Activated CD8-positive, alpha-beta memory T cell treated with anti-CD3 and anti-CD28 coated beads, Interleukin-2, amount 10 ng/mL, durations not matched to agents 7 days and 5 days (primary cell): ENCODE results near the gene PROSER1. TPM values are rescaled to one million over a fixed set of nuclear protein-coding genes. Genes with fewer than 3 reads are reported as not detected.

Source experiments
- ATAC-seq: fragments of 150-1000 bp; cut with Tn5 transposase; one replicate; pipeline ENCODE4 v1.10.0; 2021; ENCODE audit warnings: moderate library complexity
- CTCF ChIA-PET: fragments of 350-600 bp; sonication (Branson Sonifier 250); formaldehyde crosslinking; loops from one replicate; lab custom pipeline; 2021; ENCODE audit warnings: antibody characterized with exemption; lab: Charles Lee
- DNase-seq: peaks from one replicate; pipeline ENCODE4 v3.0.0-alpha.2; 2020
- H3K27ac Mint-ChIP-seq: one replicate; pipeline ENCODE4 v1.8.0; 2021; ENCODE audit warnings: mild to moderate bottlenecking, mixed read lengths
- H3K27me3 Mint-ChIP-seq: one replicate; pipeline ENCODE4 v1.8.0; 2021; ENCODE audit warnings: mixed read lengths
- H3K36me3 Mint-ChIP-seq: one replicate; pipeline ENCODE4 v1.8.0; 2021; ENCODE audit warnings: mild to moderate bottlenecking, mixed read lengths
- H3K4me1 Mint-ChIP-seq: one replicate; pipeline ENCODE4 v1.8.0; 2021; ENCODE audit warnings: mixed read lengths
- H3K4me3 Mint-ChIP-seq: one replicate; pipeline ENCODE4 v1.8.0; 2021; ENCODE audit warnings: mild to moderate bottlenecking, moderate library complexity, mixed read lengths
- H3K9me3 Mint-ChIP-seq: one replicate; pipeline ENCODE4 v1.8.0; 2022; ENCODE audit warnings: low read depth, mixed read lengths
- total RNA-seq, 2 experiments: library from RNA; stranded (reverse); gene quantifications; one replicate each; pipeline ENCODE4 v1.2.3, GENCODE V29; 2021

Gene PROSER1
- total RNA-seq, 2 experiments from 2014 or later: 65.0 to 89.2 TPM

DNA sequence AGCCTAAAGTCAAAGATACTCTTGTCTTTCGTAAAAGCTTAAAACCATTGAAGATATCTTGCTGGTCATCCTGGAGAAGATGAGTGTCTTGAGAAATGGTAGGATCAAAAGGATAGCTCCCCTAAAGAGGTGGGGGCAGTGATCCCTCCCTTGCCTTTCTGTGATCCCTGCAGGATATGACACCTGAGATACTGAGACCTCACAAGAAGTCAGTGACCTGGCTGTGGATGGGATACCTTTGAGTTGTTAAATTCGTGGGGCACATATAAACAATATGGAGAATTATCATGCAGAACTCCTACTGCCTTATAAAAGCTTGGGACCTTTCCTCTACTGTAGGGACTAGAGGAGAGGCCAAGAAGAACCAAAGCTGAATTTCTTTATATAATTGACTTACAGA lies 68.7 kb downstream of the PROSER1 start:
- ATAC-seq (no peak), DNase-seq (no peak)
- H3K27me3 Mint-ChIP-seq: no peaks in the 10 kb centered on the region
- no peaks in the 10 kb centered on the region for H3K4me1 Mint-ChIP-seq
- H3K9me3 Mint-ChIP-seq: no peaks in the 10 kb centered on the region
- no peaks in the 10 kb centered on the region for H3K36me3 Mint-ChIP-seq
- CTCF ChIA-PET: no interaction called here
- H3K4me3 Mint-ChIP-seq: no peak overlapping the region
- H3K27ac Mint-ChIP-seq: no peak overlapping the region

GRCh38 chr13:38967446-38967845 lies 70.4 kb downstream of the PROSER1 start:
- Mint-ChIP-seq H3K9me3 (no peaks in the 10 kb centered on the region), H3K27ac (no peak overlapping the region), H3K27me3 (no peaks in the 10 kb centered on the region), H3K4me1 (no peaks in the 10 kb centered on the region), H3K4me3 (no peak overlapping the region), H3K36me3 (no peaks in the 10 kb centered on the region)
- CTCF ChIA-PET: no interaction called here
- DNase-seq (no peak), ATAC-seq (no peak)

DNA sequence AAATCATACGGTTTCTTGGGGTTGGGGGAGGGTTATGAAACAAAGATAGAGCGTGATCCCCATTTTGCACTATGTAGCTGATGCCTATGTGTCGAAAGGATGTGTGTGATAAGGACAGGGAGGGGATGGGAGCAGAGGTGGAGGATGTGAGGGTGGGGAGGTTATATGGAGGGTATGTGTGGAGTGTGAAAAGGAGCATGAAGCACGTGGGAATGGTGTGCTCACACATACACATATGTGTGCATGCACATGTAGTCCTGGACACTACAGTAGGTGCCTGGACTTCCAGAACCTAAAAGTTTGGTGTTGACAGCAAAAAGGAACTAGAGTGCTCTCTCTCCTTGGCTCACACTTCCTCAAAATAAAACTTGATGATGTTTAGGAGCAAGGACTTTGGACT lies 72.6 kb downstream of the PROSER1 start:
- ATAC-seq (no peak), DNase-seq (no peak)
- peaks cover 4% of the 10 kb centered on the region for H3K9me3 Mint-ChIP-seq
- H3K27me3 Mint-ChIP-seq: no peaks in the 10 kb centered on the region
- no peaks in the 10 kb centered on the region for H3K36me3 Mint-ChIP-seq
- no peak overlapping the region for H3K4me3 Mint-ChIP-seq
- H3K4me1 Mint-ChIP-seq: no peaks in the 10 kb centered on the region
- CTCF ChIA-PET: no interaction called here
- no peak overlapping the region for H3K27ac Mint-ChIP-seq

DNA sequence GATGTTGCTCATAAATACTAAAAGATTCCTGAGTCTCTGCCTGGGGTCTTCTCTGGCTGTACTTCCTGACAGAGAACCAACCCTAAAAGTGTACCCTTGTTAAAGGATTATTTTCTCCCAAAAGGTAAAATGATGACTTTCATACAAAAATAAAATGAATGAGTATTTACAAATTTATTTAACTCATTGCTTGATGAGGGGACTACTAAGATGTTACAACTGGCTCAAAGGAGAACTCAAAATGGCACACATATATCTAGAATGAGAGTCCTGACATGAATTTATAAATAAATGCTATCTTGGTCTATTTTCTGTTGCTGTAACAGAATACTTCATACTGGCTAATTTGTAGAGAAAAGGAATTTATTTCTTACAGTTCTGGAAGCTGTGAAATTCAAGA lies 77.7 kb downstream of the PROSER1 start:
- ATAC-seq: no peak
- Mint-ChIP-seq H3K9me3 (peaks cover 7% of the 10 kb centered on the region), H3K27ac (no peak overlapping the region), H3K27me3 (no peaks in the 10 kb centered on the region), H3K4me1 (no peaks in the 10 kb centered on the region), H3K4me3 (no peak overlapping the region), H3K36me3 (no peaks in the 10 kb centered on the region)
- DNase-seq: no peak
- CTCF ChIA-PET: no interaction called here

Other genes starting within 250 kb of the PROSER1 start
- gene STOML3, start 47.3 kb downstream of the PROSER1 start, total RNA-seq: not detected
- 10 to 100 TPM; 29.2 to 30.6 TPM for gene NHLRC3, start 367 bp upstream of the PROSER1 start, total RNA-seq